Glutamatergic neuron (in vitro differentiated cells): ENCODE data around the gene GCKR. TPM values are rescaled to one million over a fixed set of nuclear protein-coding genes. Genes with fewer than 3 reads are reported as not detected.

Experiments
- DNase-seq: peaks from one replicate; pipeline ENCODE4 v3.0.0; 2022
- H3K27ac Mint-ChIP-seq: one replicate; pipeline ENCODE4 v1.8.0; 2020; ENCODE audit warnings: mild to moderate bottlenecking, mixed read lengths, inconsistent platforms; ENCODE audit not compliant: unreplicated experiment
- H3K27me3 Mint-ChIP-seq: one replicate; pipeline ENCODE4 v1.8.0; 2020; ENCODE audit warnings: mild to moderate bottlenecking, moderate library complexity, mixed read lengths, inconsistent platforms; ENCODE audit not compliant: unreplicated experiment
- H3K36me3 Mint-ChIP-seq: one replicate; pipeline ENCODE4 v1.8.0; 2020; ENCODE audit warnings: mild to moderate bottlenecking, mixed read lengths, inconsistent platforms; ENCODE audit not compliant: unreplicated experiment
- H3K4me1 Mint-ChIP-seq: one replicate; pipeline ENCODE4 v1.8.0; 2020; ENCODE audit warnings: mild to moderate bottlenecking, low read depth, mixed read lengths, inconsistent platforms; ENCODE audit not compliant: unreplicated experiment
- H3K4me3 Mint-ChIP-seq: one replicate; pipeline ENCODE4 v1.8.0; 2020; ENCODE audit warnings: mild to moderate bottlenecking, mixed read lengths, inconsistent platforms; ENCODE audit not compliant: unreplicated experiment
- H3K9me3 Mint-ChIP-seq: one replicate; pipeline ENCODE4 v1.8.0; 2020; ENCODE audit warnings: mild to moderate bottlenecking, moderate library complexity, mixed read lengths, inconsistent platforms; ENCODE audit not compliant: unreplicated experiment
- CTCF ChIP-seq: fragments of 200-600 bp; sonication (generic); IDR thresholded peaks from one replicate; pipeline ENCODE4 v1.5.0; 2021; ENCODE audit not compliant: partially characterized antibody, unreplicated experiment
- total RNA-seq: library from RNA; stranded (reverse); fragmentation: NEBNext Ultra II Directional; extraction: Animal tissue kit (Norgen Biotek cat#: 25700); gene quantifications from one replicate; pipeline ENCODE4 v1.2.1, GENCODE V29; 2021; ENCODE audit not compliant: unreplicated experiment

GCKR gene
- total RNA-seq, 1 donor from 2014 or later: 0.61 TPM

- no peak overlapping the region for H3K27ac Mint-ChIP-seq
- H3K9me3 Mint-ChIP-seq: peaks cover 5% of the 10 kb centered on the region
- no peak for DNase-seq
- TF ChIP-seq CTCF: no peak
- peaks cover 19% of the 10 kb centered on the region for H3K27me3 Mint-ChIP-seq
- H3K4me1 Mint-ChIP-seq: peaks cover 8% of the 10 kb centered on the region
- peaks cover 7% of the 10 kb centered on the region for H3K36me3 Mint-ChIP-seq
- no peak overlapping the region for H3K4me3 Mint-ChIP-seq
Observed at GRCh38 chr2:27497288-27497627, 619 bp downstream of the GCKR start.

GRCh38 chr2:27498975-27499374 lies 2.3 kb downstream of the GCKR start:
- H3K4me3 Mint-ChIP-seq: no peak overlapping the region
- no peak overlapping the region for H3K27ac Mint-ChIP-seq

GRCh38 chr2:27501042-27501441 lies 4.4 kb downstream of the GCKR start:
- Mint-ChIP-seq H3K4me1 (peaks cover 4% of the 10 kb centered on the region), H3K36me3 (no peaks in the 10 kb centered on the region), H3K27me3 (peaks cover 10% of the 10 kb centered on the region), H3K9me3 (peaks cover 3% of the 10 kb centered on the region), H3K4me3 (no peak overlapping the region), H3K27ac (no peak overlapping the region)
- no peak for DNase-seq
- TF ChIP-seq CTCF: no peak

More at GRCh38 chr2:27498975-27499374, 2.3 kb downstream of the GCKR start:
- H3K9me3 Mint-ChIP-seq: peaks cover 5% of the 10 kb centered on the region
- peaks cover 7% of the 10 kb centered on the region for H3K36me3 Mint-ChIP-seq
- DNase-seq: no peak
- H3K27me3 Mint-ChIP-seq: peaks cover 12% of the 10 kb centered on the region
- no peak for TF ChIP-seq CTCF
- H3K4me1 Mint-ChIP-seq: peaks cover 8% of the 10 kb centered on the region

- peaks cover 5% of the 10 kb centered on the region for H3K27me3 Mint-ChIP-seq
- H3K27ac Mint-ChIP-seq: no peak overlapping the region
- peaks cover 3% of the 10 kb centered on the region for H3K9me3 Mint-ChIP-seq
- H3K36me3 Mint-ChIP-seq: no peaks in the 10 kb centered on the region
- H3K4me3 Mint-ChIP-seq: no peak overlapping the region
- no peak for DNase-seq
- TF ChIP-seq CTCF: no peak
- peaks cover 4% of the 10 kb centered on the region for H3K4me1 Mint-ChIP-seq
Observed at GRCh38 chr2:27502142-27502541, 5.5 kb downstream of the GCKR start.

GRCh38 chr2:27506587-27506986 lies 9.9 kb downstream of the GCKR start:
- H3K9me3 Mint-ChIP-seq: no peaks in the 10 kb centered on the region
- DNase-seq: no peak
- no peak overlapping the region for H3K4me3 Mint-ChIP-seq
- H3K27ac Mint-ChIP-seq: no peak overlapping the region
- no peak for TF ChIP-seq CTCF
- H3K36me3 Mint-ChIP-seq: no peaks in the 10 kb centered on the region
- H3K4me1 Mint-ChIP-seq: peaks cover under 1% of the 10 kb centered on the region
- H3K27me3 Mint-ChIP-seq: no peaks in the 10 kb centered on the region
